Smooth muscle cell (in vitro differentiated cells): ENCODE data around the gene CHST9. TPM values are rescaled to one million over a fixed set of nuclear protein-coding genes. Genes with fewer than 3 reads are reported as not detected.

Experiments used
- DNase-seq: peaks from one replicate; lab custom pipeline; 2025; ENCODE audit not compliant: unreplicated experiment; lab: John Stamatoyannopoulos, UW
- H2AFZ ChIP-seq: fragments of 200-600 bp; sonication (generic); 2 replicates; pipeline ENCODE4 v1.6.0; 2016; ENCODE audit warnings: antibody characterized with exemption, low read depth, mild to moderate bottlenecking
- H3F3A ChIP-seq: fragments of 200-600 bp; sonication (generic); 2 replicates; pipeline ENCODE4 v1.6.0; 2017; ENCODE audit warnings: antibody characterized with exemption, low read depth
- H3K27ac ChIP-seq: fragments of 200-600 bp; sonication (generic); 2 replicates; pipeline ENCODE4 v1.5.1; 2016; ENCODE audit warnings: low read depth, mild to moderate bottlenecking
- H3K27me3 ChIP-seq: fragments of 200-600 bp; sonication (generic); 2 replicates; pipeline ENCODE4 v1.6.1; 2016; ENCODE audit warnings: low read depth, mild to moderate bottlenecking
- H3K36me3 ChIP-seq: fragments of 200-600 bp; sonication (generic); 2 replicates; pipeline ENCODE4 v1.5.1; 2016; ENCODE audit warnings: low read depth
- H3K4me1 ChIP-seq: fragments of 200-600 bp; sonication (generic); 2 replicates; pipeline ENCODE4 v1.5.1; 2016; ENCODE audit warnings: low read depth
- H3K4me2 ChIP-seq: fragments of 200-600 bp; sonication (generic); 2 replicates; pipeline ENCODE4 v1.6.0; 2016; ENCODE audit warnings: mild to moderate bottlenecking
- H3K4me3 ChIP-seq: fragments of 200-600 bp; sonication (generic); 2 replicates; pipeline ENCODE4 v1.5.1; 2016; ENCODE audit warnings: mild to moderate bottlenecking
- H3K79me2 ChIP-seq: fragments of 200-600 bp; sonication (generic); 2 replicates; pipeline ENCODE4 v1.6.0; 2016; ENCODE audit warnings: low read depth, mild to moderate bottlenecking
- H3K9ac ChIP-seq: fragments of 200-600 bp; sonication (generic); 2 replicates; pipeline ENCODE4 v1.6.0; 2016; ENCODE audit warnings: low read depth
- H3K9me3 ChIP-seq: fragments of 200-600 bp; sonication (generic); replicated peaks from 2 replicates; pipeline ENCODE4 v1.5.1; 2016; ENCODE audit warnings: low read depth
- H4K20me1 ChIP-seq: fragments of 200-600 bp; sonication (generic); 2 replicates; pipeline ENCODE4 v1.6.0; 2016; ENCODE audit warnings: low read depth
- WGBS: methylation state at CpG from one replicate; pipeline ENCODE4 v1.1.7; 2016; ENCODE audit warnings: low lambda C conversion rate; 5-methylcytosine and 5-hydroxymethylcytosine counted together
- polyA plus RNA-seq: library from polyadenylated mRNA; unstranded; fragments of >200 nt; fragmentation: Nextera tagmentation; extraction: Ambion mirVana; gene quantifications from 2 replicates; pipeline ENCODE4 v1.2.1, GENCODE V29; 2016
- total RNA-seq: library from RNA; depleted of rRNA; stranded (reverse); fragments of >200 nt; gene quantifications from 2 replicates; pipeline ENCODE4 v1.2.3, GENCODE V29; 2014
- TF ChIP-seq, protein P1 (sequence below): fragments of 200-600 bp; sonication (generic); IDR thresholded peaks from 2 replicates; pipeline ENCODE4 v1.5.1; 2017; ENCODE audit warnings: borderline replicate concordance, mild to moderate bottlenecking, antibody characterized with exemption; ENCODE audit not compliant: insufficient read depth, poor library complexity, severe bottlenecking

Gene CHST9
- total and polyA plus RNA-seq, 2 experiments from 2014 or later: not detected

DNA sequence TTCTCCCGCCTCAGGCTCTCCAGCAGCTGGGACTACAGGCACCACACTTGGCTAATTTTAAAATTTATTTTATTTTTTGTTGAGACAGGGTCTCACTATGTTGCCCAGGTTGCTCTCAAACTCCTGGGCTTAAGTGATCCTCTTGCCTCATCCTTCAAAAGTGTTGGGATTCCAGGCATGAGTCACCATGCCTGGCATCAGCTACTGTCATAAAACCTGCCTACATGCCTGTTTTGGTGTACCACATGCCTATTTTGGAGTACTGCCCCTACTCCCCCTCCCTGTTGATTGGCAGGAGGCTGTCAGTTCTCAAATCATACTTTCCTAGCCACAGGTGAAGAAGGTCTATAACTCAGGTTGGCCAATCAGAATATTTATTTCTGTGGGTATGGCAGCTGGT lies 64.0 kb downstream of the CHST9 start:
- Histone ChIP-seq H3K36me3 (no peaks in the 10 kb centered on the region), H3K4me1 (no peaks in the 10 kb centered on the region), H3F3A (no peaks in the 10 kb centered on the region), H3K27me3 (no peaks in the 10 kb centered on the region), H3K4me3 (no peak overlapping the region), H3K79me2 (no peaks in the 10 kb centered on the region), H3K4me2 (no peak overlapping the region), H3K27ac (no peak overlapping the region), H3K9ac (no peak overlapping the region), H4K20me1 (no peaks in the 10 kb centered on the region), H3K9me3 (no peaks in the 10 kb centered on the region), H2AFZ (no peak overlapping the region)
- TF ChIP-seq, protein P1, sequence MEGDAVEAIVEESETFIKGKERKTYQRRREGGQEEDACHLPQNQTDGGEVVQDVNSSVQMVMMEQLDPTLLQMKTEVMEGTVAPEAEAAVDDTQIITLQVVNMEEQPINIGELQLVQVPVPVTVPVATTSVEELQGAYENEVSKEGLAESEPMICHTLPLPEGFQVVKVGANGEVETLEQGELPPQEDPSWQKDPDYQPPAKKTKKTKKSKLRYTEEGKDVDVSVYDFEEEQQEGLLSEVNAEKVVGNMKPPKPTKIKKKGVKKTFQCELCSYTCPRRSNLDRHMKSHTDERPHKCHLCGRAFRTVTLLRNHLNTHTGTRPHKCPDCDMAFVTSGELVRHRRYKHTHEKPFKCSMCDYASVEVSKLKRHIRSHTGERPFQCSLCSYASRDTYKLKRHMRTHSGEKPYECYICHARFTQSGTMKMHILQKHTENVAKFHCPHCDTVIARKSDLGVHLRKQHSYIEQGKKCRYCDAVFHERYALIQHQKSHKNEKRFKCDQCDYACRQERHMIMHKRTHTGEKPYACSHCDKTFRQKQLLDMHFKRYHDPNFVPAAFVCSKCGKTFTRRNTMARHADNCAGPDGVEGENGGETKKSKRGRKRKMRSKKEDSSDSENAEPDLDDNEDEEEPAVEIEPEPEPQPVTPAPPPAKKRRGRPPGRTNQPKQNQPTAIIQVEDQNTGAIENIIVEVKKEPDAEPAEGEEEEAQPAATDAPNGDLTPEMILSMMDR: no peak
- WGBS: 100% methylated on average over 1 of the region's 1 CpG
- DNase-seq: no peak

DNA sequence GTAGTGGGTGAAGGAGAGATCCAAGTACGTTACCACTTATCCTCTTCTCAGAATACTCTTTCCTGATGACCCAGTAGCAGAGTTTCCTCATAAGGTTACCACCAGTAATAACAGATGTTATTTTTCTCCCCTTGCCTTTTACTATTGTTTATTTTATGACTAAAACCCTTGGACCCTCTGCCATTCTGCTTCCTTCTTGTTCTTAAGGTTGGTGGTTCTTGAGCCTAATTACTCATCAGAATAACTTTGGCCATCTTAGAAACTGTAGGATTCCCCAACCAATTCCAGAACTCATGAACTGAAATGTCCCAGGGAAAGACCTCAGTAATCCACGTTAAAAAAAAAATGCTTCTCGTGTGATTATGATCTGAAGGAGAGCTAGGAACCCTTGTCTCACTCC lies 64.9 kb downstream of the CHST9 start:
- Histone ChIP-seq H4K20me1 (no peaks in the 10 kb centered on the region), H3K4me1 (no peaks in the 10 kb centered on the region), H3K4me3 (no peak overlapping the region), H3K9me3 (no peaks in the 10 kb centered on the region), H3K36me3 (no peaks in the 10 kb centered on the region), H3K27ac (no peak overlapping the region), H3K79me2 (no peaks in the 10 kb centered on the region), H3K4me2 (no peak overlapping the region), H3F3A (no peaks in the 10 kb centered on the region), H3K27me3 (no peaks in the 10 kb centered on the region), H3K9ac (no peak overlapping the region), H2AFZ (no peak overlapping the region)
- TF ChIP-seq, protein P1: no peak
- DNase-seq: no peak
- 86% methylated on average over 3 of the region's 3 CpGs for WGBS

- Histone ChIP-seq H3K4me2 (no peak overlapping the region), H3F3A (no peaks in the 10 kb centered on the region), H3K4me3 (no peak overlapping the region), H3K9me3 (no peaks in the 10 kb centered on the region), H3K9ac (no peak overlapping the region), H3K27ac (no peak overlapping the region), H4K20me1 (no peaks in the 10 kb centered on the region), H2AFZ (no peak overlapping the region), H3K79me2 (no peaks in the 10 kb centered on the region), H3K36me3 (no peaks in the 10 kb centered on the region), H3K4me1 (no peaks in the 10 kb centered on the region), H3K27me3 (no peaks in the 10 kb centered on the region)
- 94% methylated on average over 3 of the region's 3 CpGs for WGBS
- TF ChIP-seq, protein P1: no peak
- DNase-seq: no peak
Measured at GRCh38 chr18:27118973-27119372, 66.1 kb downstream of the CHST9 start.

GRCh38 chr18:27114842-27115241 lies 70.3 kb downstream of the CHST9 start:
- Histone ChIP-seq H3K4me1 (no peaks in the 10 kb centered on the region), H2AFZ (no peak overlapping the region), H3K79me2 (no peaks in the 10 kb centered on the region), H3K9ac (no peak overlapping the region), H3F3A (no peaks in the 10 kb centered on the region), H3K27me3 (no peaks in the 10 kb centered on the region), H3K4me3 (no peak overlapping the region), H3K27ac (no peak overlapping the region), H4K20me1 (no peaks in the 10 kb centered on the region), H3K36me3 (no peaks in the 10 kb centered on the region), H3K9me3 (no peaks in the 10 kb centered on the region), H3K4me2 (no peak overlapping the region)
- TF ChIP-seq, protein P1: no peak
- WGBS: 81% methylated on average over 3 of the region's 3 CpGs
- DNase-seq: no peak
